SH-SY5Y (cell line): ENCODE data around the gene PER1.

Experiments used
- GATA2 ChIP-seq: IDR thresholded peaks from 2 replicates; pipeline ENCODE4 v1.6.1; 2011; ENCODE audit warnings: mild to moderate bottlenecking, low read depth, low read length
- GATA3 ChIP-seq: IDR thresholded peaks from 2 replicates; pipeline ENCODE4 v1.6.1; 2011; ENCODE audit warnings: low read depth, mild to moderate bottlenecking, low read length, moderate library complexity

- TF ChIP-seq GATA2, result no peak
- TF ChIP-seq GATA3, result no peak
These were observed 9.2 kb downstream of the PER1 start for GRCh38 chr17:8142887-8143580.
